GM19328 (cell line): ENCODE measurements around the gene CTBS.
"Not testable (repeated sequence)": the region's sequence is repeated elsewhere in the genome, so short reads cannot be mapped to it uniquely, and the experiment has no call there.

Source experiments
- ATAC-seq: cut with Tn5 transposase; IDR thresholded peaks from one replicate; pipeline ENCODE4 v1.9.1; 2021; ENCODE audit warnings: mild to moderate bottlenecking, moderate library complexity; ENCODE audit not compliant: unreplicated experiment

The CTBS gene, protein sequence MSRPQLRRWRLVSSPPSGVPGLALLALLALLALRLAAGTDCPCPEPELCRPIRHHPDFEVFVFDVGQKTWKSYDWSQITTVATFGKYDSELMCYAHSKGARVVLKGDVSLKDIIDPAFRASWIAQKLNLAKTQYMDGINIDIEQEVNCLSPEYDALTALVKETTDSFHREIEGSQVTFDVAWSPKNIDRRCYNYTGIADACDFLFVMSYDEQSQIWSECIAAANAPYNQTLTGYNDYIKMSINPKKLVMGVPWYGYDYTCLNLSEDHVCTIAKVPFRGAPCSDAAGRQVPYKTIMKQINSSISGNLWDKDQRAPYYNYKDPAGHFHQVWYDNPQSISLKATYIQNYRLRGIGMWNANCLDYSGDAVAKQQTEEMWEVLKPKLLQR

DNA sequence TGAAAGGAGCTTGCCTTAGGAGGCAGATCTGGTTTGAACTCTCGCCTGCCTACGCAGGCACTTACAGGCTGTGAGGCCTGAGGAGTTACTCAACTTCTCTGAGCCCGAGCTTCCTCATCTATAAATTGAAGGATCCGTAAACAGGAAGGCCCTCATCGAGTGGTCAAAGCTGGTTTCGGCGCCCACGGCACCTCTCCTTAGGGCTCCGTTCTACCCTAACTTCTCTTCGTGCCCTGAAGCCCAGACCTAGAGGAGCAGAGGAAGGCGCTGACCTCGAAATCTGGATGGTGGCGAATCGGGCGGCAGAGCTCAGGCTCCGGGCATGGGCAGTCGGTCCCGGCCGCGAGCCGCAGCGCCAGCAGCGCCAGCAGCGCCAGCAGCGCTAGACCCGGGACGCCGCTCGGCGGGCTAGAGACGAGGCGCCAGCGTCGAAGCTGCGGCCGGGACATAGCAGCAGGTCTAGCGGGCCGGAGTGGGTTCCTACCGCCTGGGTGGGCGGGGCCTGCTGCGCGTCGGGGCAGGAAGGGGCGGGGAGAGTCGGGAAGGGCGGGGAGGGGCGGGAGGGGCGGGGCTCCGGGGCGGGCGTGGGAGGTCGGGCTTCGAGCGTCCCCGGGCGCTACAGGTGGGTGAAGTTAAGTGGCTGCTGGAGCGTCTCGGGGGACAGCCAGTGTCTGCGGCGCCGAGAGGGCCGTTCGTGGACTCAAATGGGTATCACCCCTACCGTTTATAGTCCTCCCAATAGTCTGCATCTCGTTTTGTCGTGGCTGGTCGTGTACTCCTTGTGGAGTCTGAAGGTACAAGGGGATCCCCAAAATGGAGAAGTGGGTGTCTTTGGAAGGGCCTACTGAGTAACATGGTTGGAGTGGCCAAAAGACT, at the start of gene CTBS:
TSS of gene CTBS (minus strand) at position 474 of the 876 bp plus-strand sequence. CDS start at position 449, 25 bp downstream.
- ATAC-seq, result peak; percentile 82

DNA sequence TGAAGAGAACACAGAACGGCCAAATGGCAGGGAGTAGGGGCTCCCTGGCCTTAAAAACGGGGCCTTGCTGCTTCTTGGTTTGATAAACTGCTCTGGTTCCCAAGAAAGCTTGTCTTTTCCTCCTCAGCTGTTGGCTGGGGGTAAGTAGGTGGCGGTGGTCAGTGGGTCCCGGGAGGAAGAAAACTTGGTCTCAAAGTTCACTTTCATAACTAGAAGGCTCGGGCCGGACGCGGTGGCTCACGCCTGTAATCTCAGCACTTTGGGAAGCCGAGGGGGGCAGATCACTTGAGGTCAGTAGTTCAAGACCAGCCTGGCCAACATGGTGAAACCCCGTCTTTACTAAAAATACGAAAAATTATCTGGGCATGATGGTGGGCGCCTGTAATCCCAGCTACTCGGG, 47.3 kb upstream of the CTBS start:
- no peak for ATAC-seq

DNA sequence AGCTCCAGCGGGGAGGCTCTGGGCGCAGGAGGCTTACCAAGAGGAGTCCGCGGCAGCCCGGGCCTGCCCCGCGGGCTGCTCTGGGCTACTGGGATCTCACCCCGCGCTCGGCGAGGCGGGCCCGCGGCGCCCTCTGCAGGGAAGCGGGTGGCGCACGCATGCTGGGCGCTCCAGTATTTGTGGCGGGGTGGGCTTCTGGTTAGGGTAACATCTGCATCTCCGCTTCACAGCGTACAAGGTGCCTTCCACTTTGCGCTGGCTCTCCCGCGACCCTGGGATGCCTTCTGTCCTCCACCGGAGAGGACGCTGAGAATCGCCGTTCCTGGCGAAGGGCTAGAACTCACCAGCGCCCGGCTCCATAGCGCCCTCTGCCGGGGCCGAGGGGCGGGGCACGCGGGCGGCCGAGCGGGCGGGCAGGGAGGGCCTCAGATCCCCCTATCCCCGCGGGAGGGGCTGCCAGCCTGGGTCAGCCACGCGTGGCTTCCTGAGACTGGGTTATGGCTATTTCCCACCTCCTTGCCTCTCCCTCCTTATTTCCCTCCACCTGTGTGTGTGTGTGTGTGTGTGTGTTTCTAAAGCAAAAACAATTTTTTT, 46.6 kb upstream of the CTBS start:
- ATAC-seq, result peak; percentile 93

DNA sequence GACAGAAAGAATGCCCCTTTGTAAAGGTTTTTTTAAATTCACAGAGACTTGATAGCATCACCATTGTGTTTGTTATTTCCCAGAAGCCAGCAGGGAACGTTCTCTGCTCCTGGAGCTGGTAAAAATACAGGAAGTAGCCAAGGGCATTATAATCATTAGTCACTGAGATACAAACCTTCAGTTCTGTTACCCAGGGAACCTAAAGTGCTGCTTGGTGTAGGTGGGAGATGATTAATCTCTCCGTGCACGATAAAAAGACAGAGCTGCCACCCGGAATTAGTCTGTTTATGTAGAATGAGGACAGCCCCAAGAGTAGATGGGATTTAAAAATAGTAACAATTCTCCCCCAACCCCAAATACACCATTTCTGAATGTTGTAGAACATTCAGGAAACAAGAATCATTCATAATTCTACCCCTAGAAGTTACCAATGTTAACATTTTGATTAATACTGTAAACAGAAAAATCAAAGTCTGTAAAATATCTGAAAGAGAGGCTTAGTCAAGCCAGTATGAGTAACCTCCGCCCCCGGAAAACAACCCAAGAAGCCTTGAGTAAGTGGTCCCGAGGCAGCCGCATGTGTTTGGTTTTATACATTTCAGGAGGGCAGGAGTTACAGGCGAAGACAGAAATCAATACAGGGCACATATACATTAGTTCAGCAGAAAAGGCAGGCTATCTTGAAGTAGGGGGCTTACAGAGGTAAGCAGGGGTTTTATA, 45.3 kb upstream of the CTBS start:
- ATAC-seq, result no peak

DNA sequence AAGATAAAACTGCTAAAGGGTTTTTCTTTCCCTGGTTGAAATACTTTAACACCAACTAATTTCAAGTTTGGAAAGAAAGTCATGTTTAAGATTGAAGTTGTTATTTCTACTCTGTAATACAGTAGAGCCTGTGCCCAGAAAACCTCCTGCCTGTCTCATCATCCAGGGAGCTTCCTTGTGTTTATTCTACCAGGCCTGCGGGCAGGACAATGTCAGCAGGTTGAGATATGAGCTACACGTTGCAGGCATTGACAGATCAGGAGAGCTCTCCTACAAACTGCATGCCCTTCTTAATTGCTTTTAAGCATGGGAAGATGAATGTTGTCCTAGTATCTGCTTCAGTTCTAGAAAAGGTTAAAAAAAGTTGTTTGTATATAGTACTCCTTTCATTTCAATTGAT, 43.1 kb upstream of the CTBS start:
- no peak for ATAC-seq

DNA sequence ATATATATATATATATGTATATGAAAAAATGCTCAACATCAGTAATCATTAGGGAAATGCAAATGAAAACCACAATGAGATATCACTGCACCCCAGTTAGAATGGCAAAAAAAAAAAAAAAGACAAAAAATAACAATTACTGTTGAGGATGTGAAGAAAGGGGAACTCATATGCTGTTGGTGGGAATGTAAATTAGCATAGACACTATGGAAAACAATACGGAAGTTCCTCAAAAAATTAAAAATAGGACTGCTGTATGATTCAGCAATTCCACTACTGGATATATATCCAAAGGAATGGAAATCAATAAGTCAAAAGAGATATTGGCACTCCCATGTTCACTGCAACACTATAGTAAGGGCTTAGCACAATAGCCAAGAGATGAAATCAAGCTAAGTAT, 41.5 kb upstream of the CTBS start:
- ATAC-seq, result no peak

DNA sequence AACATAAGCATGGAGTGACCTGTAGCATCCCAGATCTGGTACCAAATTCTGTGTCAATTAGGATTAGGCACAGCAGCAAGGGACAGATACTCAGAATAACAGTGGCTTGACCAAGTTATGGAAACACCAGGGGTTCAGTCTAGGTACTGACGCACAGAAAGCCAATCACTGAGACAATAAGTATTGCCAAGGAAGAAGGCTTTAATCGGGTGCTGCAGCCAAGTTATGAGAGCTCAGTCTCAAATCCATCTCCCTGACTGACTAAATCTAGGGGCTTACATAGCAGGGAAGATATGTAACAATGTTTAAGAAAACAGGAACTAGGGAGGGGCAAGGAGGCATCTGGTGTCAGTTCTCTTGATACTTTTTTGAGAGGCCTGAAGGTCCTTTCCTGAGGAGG, 39.6 kb upstream of the CTBS start:
- no peak for ATAC-seq

DNA sequence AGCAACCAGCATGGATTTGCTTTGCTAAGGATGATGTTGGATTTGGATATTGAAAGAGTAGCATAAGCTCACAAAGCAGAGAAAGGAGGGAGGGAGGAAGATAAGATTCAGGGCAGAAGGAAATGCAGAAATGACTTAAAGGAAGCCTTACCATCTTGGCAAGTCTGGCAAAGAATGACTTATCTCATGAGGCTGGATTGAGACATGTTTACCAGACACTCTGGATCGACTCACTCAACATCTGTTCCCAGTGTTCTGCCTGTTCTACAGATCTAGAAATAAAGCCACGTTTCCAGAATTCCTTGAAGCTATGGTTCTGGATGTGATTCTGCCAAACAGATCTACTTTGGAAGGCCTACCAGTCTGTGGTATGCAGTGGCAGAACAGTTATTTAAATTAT, 38.8 kb upstream of the CTBS start:
- no peak for ATAC-seq

DNA sequence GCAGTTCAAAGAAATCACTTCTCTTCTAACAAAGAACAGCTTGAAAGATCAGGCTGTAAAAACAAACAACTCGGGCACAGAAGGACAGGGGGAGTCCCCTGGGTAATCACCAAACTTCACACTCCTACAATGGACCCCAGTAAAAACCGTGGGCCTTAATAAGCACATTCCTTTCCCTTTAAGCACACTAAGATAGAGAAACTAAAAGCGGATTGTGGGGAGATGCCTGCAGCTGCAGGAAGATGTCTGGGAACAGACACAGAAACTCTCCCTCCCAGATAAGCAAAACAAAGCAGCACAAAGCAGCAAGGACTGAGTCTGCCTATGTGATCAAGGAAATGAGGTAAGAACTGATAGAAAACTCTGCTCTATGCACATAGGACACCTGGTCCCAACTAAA, 37.6 kb upstream of the CTBS start:
- ATAC-seq, result no peak

DNA sequence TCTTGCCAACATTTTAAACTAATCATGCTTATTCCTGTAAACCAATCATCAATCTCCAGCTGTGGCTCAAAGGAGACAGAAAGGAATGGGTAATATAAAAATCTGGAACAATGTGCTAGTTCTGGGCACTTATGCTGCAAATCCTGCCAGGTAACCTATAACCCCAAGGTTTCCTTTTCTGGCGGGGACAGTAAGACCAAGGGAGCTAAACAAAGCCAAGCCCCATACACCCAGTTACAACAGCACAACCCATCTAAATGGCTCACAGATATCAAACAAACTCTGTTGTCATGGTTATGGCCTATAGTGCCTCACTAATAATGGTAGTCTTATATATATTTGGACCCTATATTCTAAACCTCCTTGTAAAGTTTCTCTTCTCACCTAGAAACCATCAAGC, 36.9 kb upstream of the CTBS start:
- no peak for ATAC-seq

DNA sequence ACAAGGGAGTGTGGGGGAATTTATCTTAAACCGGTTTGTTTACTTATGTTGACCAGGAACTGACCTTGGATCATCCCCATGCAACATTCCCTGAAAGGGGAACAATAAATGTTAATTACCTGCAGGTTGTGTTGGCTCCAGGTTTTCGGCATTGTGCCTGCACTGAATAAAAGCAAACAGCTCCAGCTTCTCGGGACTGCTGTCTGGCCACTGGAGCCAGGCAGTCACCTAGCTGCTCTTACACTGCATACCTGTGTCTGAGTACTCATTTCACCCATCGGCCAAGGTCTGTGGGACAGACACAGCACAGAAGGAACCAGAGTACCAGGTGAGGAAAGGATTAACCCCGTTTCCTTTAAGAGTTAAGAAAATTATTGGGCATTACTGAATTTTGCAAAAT, 32.7 kb upstream of the CTBS start:
- ATAC-seq, result no peak

DNA sequence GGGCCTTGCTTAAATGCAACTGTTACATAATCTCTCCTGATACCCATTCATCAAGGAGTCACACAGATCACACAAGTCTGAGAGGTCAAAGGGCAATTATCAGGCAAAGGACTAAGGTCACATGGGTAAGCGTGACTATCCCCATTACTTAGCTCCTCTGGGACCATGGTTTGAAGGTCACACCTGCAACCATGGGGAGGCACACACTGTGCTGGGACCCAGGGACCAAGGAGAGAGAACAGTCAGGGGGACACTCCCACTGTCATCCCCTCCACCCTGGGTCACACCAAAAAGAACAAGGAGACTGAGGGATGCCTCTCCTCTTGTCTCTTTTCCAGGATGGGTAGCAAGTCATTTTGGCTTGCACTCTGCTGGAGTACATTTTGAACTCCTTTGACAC, 30.9 kb upstream of the CTBS start:
- no peak for ATAC-seq

DNA sequence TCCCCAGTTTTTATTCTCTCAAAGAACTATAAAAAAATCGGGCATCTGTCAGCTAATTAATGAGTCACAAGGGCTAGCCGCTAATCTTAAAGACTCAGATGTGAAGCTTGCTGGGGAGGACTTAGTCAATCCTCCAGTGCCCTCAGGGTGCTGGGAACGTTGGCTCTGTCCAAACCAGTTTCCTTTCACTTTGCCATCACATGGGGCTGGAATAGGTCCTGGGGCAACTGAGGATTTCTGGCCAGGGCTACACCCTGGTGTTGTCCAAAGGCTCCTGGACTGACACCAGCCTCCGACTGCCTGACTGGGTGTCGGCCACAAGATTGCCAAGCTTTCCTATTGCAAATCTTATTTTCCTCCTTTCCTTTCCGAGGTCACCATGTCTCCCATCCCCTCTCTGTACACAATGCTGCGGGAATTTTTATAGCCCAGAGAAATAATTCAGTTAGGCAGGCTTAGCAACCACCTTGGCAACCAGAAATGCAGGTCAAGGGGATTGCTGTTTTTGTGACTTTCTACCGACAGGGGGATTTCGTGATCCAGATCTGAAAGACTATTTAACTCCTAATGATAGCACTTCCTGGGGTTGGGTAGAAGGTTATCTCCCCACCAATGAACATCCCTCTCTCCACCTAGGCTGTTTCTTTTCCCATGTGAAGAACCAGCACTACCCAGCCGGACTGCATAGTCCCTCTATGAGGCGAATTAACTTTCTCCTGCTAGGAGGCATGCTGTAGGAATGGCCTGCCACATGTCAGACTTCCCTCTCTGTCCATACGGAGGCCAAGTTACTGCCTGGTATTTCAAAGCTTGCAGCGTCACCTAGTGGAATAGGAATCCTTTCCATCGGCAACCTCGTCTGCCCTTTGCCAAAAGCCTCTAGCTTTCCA, 29.9 kb upstream of the CTBS start:
- no peak for ATAC-seq

DNA sequence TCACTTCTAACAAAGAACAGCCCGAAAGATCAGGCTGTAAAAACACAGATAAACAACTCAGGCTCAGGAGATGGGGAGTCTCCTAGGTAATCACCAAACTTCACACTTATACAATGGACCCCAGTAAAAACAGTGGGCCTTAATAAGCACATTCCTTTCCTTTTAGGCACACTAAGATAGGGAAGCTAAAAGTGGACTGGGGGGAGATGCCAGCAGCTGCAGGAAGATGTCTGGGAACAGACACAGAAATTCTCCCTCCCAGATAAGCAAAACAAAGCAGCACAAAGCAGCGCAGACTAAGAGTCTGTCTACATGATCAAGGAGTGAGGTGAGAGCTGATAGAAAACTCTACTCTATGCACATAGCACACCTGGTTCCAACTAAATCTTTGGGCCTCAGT, 29.0 kb upstream of the CTBS start:
- ATAC-seq, result no peak

DNA sequence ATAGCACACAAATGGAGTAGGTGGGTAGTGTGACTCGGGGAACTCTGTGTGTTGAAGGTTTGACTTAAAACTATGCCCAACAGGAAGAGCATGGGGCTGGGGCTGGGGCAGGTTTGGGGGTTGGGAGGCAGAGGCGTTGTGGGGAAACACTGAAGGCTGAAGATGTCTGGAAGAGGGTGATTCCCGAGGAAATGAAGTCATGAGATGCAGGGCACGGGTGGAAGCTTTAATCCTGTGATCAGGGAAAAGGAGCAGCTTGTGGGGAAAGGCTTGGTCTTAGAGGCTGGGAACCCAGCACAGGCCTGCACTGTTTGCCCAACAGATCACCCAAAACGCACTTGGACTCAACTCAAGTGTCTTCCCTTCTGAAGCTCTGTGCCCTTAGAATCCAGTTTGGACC, 26.6 kb upstream of the CTBS start:
- ATAC-seq, result no peak

DNA sequence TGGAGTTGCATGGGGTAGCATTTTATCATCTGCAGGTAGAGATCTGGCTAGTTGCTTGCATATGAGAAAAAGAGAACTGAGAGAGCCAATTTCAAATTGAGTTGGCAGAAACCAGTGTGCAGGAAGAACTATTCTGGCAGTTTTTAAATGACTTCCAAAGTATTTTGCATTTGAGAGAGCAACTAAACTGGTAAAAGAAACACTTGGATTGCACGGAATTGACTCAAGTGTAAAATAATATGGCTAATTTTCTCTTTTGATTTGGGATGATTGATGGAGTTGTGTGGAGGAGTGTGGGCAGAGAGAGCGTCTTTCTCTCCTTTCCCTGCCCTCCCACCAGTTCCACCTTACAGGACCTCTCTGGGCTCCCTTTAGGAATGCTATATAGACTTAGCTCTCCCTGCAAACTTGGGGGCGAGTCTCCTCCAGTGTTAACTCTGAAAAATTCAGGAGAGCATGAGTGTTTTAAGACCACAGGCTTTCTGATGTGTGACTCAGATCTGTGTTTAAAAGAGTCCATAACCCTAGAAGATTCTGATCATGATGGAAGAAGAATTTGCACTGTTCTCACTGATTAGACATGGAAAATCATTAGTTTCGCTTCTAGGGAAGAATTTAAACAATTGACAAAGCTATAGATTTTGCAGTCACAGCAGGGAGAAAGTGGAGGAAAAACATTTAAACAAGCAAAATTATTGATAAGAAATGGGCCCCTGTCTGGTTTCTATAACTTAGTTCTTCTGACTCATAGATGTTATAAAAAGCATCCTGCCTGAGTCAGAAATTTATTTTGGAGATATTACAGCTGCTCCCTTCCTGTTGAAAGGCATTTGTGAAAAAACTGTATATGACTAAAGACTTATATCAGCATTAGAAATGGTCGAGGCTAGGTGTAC, 24.9 kb upstream of the CTBS start:
- ATAC-seq, result peak; percentile 66

DNA sequence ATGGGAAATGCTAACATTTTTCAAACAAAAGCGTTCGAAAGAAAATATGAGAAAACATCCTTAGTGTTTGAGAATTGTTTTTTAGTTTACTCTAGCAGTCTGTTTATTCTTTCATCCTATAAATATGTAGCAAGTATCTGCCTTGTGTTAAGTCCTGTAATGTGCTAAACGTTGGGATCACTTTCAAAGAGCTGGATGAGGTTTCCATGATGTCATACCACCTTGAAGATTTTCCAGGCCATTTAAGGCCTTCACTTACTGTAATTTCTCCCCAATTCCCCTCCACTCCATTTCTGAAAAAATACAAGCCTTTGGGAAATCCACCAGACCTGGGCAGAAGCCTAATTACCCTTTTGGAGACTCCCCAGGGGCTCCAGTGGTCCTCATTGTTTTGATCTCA, 24.2 kb upstream of the CTBS start:
- ATAC-seq, result no peak

DNA sequence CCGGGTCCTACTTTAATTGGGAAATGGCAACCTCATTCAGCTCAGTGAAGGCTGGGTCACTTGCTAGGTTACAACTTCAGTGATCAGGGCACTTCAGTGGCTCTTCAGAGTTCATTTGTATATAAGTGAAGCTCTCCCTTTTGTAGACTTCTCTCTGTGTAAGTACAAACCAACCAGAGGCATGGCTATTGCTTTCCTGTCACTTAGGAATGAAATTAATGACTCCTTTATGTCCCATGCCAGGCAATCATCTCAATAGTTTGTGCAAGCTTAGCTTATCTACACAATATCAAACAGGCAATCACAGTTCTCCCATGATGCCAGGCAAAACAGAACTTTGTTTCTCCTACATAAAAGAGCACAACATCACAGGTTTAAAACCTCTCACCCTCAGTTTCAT, 22.8 kb upstream of the CTBS start:
- no peak for ATAC-seq

DNA sequence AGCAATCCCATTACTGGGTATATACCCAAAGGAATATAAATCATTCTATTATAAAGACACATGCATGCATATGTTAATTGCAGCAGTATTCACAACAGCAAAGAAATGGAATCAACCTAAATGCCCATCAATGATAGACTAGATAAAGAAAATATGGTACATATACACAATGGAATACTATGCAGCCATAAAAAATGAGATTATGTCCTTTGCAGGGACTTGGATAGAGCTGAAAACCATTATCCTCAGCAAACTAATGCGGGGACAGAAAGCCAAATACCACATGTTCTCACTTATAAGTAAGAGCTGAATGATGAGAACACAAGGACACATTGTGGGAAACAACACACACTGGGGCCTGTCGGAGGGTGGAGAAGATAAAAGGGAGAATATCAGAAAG, 20.7 kb upstream of the CTBS start:
- not testable (repeated sequence) for ATAC-seq
